ENCODE measurements around the gene HMGB4.

HMGB4 gene

GRCh38 chr1:33863779-33864178 lies at the start of gene HMGB4:
Gene HMGB4 (plus strand): TSS chr1:33864079. CDS start chr1:33864192, 113 bp downstream.
- no peak for DNase-seq (ENCODE audit: low read depth in 2 of 2)

- no peak for DNase-seq (ENCODE audit: low read depth in 2 of 2)
These were observed 49.7 kb upstream of the HMGB4 start for GRCh38 chr1:33814166-33814565.

GRCh38 chr1:33815061-33815460 lies 48.8 kb upstream of the HMGB4 start:
- no peak for DNase-seq (ENCODE audit: low read depth in 2 of 2)

GRCh38 chr1:33818071-33818470 lies 45.8 kb upstream of the HMGB4 start:
- no peak for DNase-seq (ENCODE audit: low read depth in 2 of 2)

- DNase-seq (ENCODE audit: low read depth in 2 of 2): no peak
These were observed 44.5 kb upstream of the HMGB4 start for GRCh38 chr1:33819290-33819912.

GRCh38 chr1:33819913-33820311 lies 44.0 kb upstream of the HMGB4 start:
- no peak for DNase-seq (ENCODE audit: low read depth in 2 of 2)

- no peak for DNase-seq (ENCODE audit: low read depth in 2 of 2)
These were observed 43.1 kb upstream of the HMGB4 start for GRCh38 chr1:33820804-33821203.

GRCh38 chr1:33821291-33821690 lies 42.6 kb upstream of the HMGB4 start:
- no peak for DNase-seq (ENCODE audit: low read depth in 2 of 2)

- no peak for DNase-seq (ENCODE audit: low read depth in 2 of 2)
These were observed 41.5 kb upstream of the HMGB4 start for GRCh38 chr1:33822396-33822795.

- no peak for DNase-seq (ENCODE audit: low read depth in 2 of 2)
These were observed 40.5 kb upstream of the HMGB4 start for GRCh38 chr1:33823401-33823800.

- no peak for DNase-seq (ENCODE audit: low read depth in 2 of 2)
These were observed 40.0 kb upstream of the HMGB4 start for GRCh38 chr1:33823830-33824229.

- DNase-seq (ENCODE audit: low read depth in 2 of 2): no peak
These were observed 39.6 kb upstream of the HMGB4 start for GRCh38 chr1:33824321-33824720.

- DNase-seq (ENCODE audit: low read depth in 2 of 2): no peak
These were observed 38.9 kb upstream of the HMGB4 start for GRCh38 chr1:33824971-33825370.

- DNase-seq (ENCODE audit: low read depth in 2 of 2): no peak
These were observed 38.4 kb upstream of the HMGB4 start for GRCh38 chr1:33825506-33825905.

GRCh38 chr1:33826311-33826710 lies 37.6 kb upstream of the HMGB4 start:
- no peak for DNase-seq (ENCODE audit: low read depth in 2 of 2)

GRCh38 chr1:33826711-33827110 lies 37.2 kb upstream of the HMGB4 start:
- DNase-seq (ENCODE audit: low read depth in 2 of 2): no peak

- DNase-seq (ENCODE audit: low read depth in 2 of 2): no peak
These were observed 35.8 kb upstream of the HMGB4 start for GRCh38 chr1:33828059-33828458.

GRCh38 chr1:33828654-33829053 lies 35.2 kb upstream of the HMGB4 start:
- DNase-seq (ENCODE audit: low read depth in 2 of 2): no peak

GRCh38 chr1:33836911-33837310 lies 27.0 kb upstream of the HMGB4 start:
- no peak for DNase-seq (ENCODE audit: low read depth in 2 of 2)

- DNase-seq (ENCODE audit: low read depth in 2 of 2): no peak
These were observed 26.2 kb upstream of the HMGB4 start for GRCh38 chr1:33837635-33838034.

GRCh38 chr1:33841494-33841893 lies 22.4 kb upstream of the HMGB4 start:
- no peak for DNase-seq (ENCODE audit: low read depth in 2 of 2)

GRCh38 chr1:33842348-33842747 lies 21.5 kb upstream of the HMGB4 start:
- DNase-seq (ENCODE audit: low read depth in 2 of 2): no peak

- DNase-seq (ENCODE audit: low read depth in 2 of 2): no peak
These were observed 19.7 kb upstream of the HMGB4 start for GRCh38 chr1:33844166-33844565.

GRCh38 chr1:33846861-33847260 lies 17.0 kb upstream of the HMGB4 start:
- DNase-seq (ENCODE audit: low read depth in 2 of 2): no peak

All from stimulated activated CD4-positive, alpha-beta T cell treated with anti-CD3 and anti-CD28 coated beads, Interleukin-1b, Interleukin-23, amount 100 ng/mL, for 4 hours (primary cell).